BJ (cell line): ENCODE data around the gene CALCB. TPM values are rescaled to one million over a fixed set of nuclear protein-coding genes. Genes with fewer than 3 reads are reported as not detected.
"Not testable (repeated sequence)": the region's sequence is repeated elsewhere in the genome, so short reads cannot be mapped to it uniquely, and the experiment has no call there.

Experiments used
- CTCF ChIA-PET: fragments of 350-600 bp; formaldehyde crosslinking; extraction: SDS; loops from one replicate; lab custom pipeline; 2021; ENCODE audit warnings: antibody characterized with exemption, inconsistent platforms; lab: Yijun Ruan, JAX
- POLR2A ChIA-PET: fragments of 300-600 bp; sonication (Branson Sonifier 250); formaldehyde crosslinking; extraction: SDS; loops from one replicate; lab custom pipeline; 2021; ENCODE audit warnings: antibody characterized with exemption; lab: Charles Lee
- DNase-seq: peaks from one replicate; pipeline ENCODE4 v3.0.0-alpha.2; 2011; ENCODE audit warnings: low read depth
- H3K27me3 ChIP-seq: 2 replicates; pipeline ENCODE4 v1.6.0; 2011; ENCODE audit warnings: low read length; ENCODE audit not compliant: control insufficient read depth, insufficient read depth
- H3K36me3 ChIP-seq: 2 replicates; pipeline ENCODE4 v1.5.1; 2011; ENCODE audit warnings: low read length; ENCODE audit not compliant: control insufficient read depth, insufficient read depth
- H3K4me3 ChIP-seq: 2 replicates; pipeline ENCODE4 v1.5.1; 2011; ENCODE audit warnings: low read depth, mild to moderate bottlenecking, control low read depth, low read length
- CTCF ChIP-seq: IDR thresholded peaks from 2 replicates; pipeline ENCODE4 v1.5.1; 2011; ENCODE audit warnings: low read depth, mild to moderate bottlenecking, control low read depth, inconsistent platforms, low read length, moderate library complexity; ENCODE audit not compliant: insufficient read depth
- polyA plus RNA-seq: library from polyadenylated mRNA; depleted of rRNA; stranded (reverse); fragments of >200 nt; gene quantifications from 2 replicates; pipeline ENCODE4 v1.2.3, GENCODE V29; 2011

CALCB gene
- polyA plus RNA-seq, 1 experiment, result not detected

- Histone ChIP-seq H3K27me3 (no peaks in the 10 kb centered on the region), H3K4me3 (no peak overlapping the region), H3K36me3 (no peaks in the 10 kb centered on the region)
- no peak for TF ChIP-seq CTCF
- POLR2A ChIA-PET, result no interaction called here
- CTCF ChIA-PET, result interaction anchor here (0.9 kb wide), 1 partner anchor 155 kb away, joined by 3 read pairs; no protein-coding TSS in a partner anchor
- no peak for DNase-seq
Measured at GRCh38 chr11:15062599-15062998, 10.8 kb upstream of the CALCB start.

GRCh38 chr11:15069751-15070150, 3.6 kb upstream of the CALCB start:
- CTCF ChIA-PET, H3K36me3 ChIP-seq, POLR2A ChIA-PET, DNase-seq, H3K4me3 ChIP-seq: not testable (repeated sequence)
- H3K27me3 ChIP-seq, result peaks cover 19% of the 10 kb centered on the region

DNA sequence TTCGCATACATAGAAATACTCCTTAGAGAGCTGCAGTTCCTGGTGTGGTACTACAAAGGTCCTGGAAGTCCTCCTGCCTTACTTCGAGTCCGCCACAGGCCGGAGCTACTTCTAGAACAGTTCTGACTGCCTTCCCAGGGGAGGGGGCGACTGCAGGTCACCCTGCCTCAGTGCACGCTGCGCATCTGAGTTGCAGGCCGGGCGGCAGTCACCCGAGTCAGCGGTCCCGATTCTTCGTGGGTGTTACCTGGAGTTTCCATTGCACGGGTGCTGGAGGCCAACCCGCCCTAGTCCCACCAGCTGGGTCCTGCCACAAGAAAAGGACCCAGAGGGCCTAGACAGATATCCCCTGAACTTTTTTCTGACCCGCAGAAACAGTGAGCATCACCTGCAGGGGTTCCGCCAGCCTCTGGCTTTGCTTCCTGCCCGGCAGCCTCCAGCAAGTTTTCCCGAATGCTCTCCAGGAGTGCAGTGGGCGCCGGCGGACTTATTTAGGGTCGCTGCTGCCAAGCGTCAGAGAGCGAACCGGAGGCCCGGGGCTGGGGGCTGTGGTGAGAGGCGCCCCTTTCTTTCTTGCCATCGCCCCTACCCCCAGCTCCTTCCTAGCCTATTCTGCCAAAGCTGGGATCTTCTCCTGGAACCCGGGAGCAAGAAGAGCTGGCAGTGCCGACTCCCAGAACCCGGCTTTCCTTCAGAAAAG, 1.7 kb upstream of the CALCB start:
- DNase-seq, result no peak
- H3K36me3 ChIP-seq, result no peaks in the 10 kb centered on the region
- H3K4me3 ChIP-seq, result no peak overlapping the region
- peaks cover 21% of the 10 kb centered on the region for H3K27me3 ChIP-seq
- CTCF ChIA-PET, result interaction anchor here (8.2 kb wide), 1 partner anchor 165 kb away, joined by 129 read pairs; no protein-coding TSS in a partner anchor
- no peak for TF ChIP-seq CTCF
- POLR2A ChIA-PET, result no interaction called here

- Histone ChIP-seq H3K27me3 (peaks cover 21% of the 10 kb centered on the region), H3K4me3 (no peak overlapping the region), H3K36me3 (no peaks in the 10 kb centered on the region)
- no peak for TF ChIP-seq CTCF
- ChIA-PET POLR2A (no interaction called here), CTCF (interaction anchor here (1.3 to 8.2 kb wide), 4 partner anchors 13 to 283 kb away, joined by 3 to 129 read pairs (median 16); no protein-coding TSS in a partner anchor)
- no peak for DNase-seq
Measured at GRCh38 chr11:15072551-15073143, 746 bp upstream of the CALCB start.

DNA sequence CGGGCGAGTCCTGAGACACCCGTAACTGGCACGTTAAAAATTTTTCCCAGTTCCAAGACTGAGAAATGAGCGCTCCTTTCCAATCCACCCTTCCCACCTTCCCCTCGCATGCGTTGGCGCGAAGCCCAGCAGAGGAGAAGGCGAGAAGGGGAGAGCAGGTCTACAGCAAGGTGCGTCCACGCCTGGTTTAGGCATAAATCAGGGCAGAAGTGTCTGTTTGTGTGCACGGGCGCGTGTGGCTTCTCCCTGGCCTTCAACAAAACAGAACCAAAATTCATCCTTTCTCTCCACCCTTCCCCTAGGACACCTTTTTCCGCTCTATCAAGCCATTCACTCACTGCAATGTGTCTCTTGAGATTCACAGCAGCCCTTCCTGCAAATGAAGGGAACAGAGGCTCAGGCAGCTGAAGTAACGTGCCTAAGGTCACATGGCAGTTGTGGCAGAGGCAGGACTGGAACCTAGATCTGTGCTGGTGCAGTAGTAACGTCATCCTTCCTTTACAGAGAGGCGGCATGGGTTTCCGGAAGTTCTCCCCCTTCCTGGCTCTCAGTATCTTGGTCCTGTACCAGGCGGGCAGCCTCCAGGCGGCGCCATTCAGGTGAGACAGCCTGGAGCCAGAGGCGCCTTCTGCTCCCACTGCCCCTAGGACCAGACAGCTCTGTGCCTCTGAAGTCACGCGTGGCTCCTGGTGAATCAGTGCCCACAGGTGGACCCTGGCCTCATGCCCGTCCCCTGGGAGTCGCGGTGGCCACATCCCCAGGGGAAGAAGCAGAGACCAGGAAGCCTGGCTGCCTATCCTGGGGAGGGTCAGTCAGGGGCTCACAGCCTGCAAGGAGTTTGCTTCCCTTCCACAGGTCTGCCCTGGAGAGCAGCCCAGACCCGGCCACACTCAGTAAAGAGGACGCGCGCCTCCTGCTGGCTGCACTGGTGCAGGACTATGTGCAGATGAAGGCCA, 1.1 kb downstream of the CALCB start:
- Histone ChIP-seq H3K27me3 (peaks cover 21% of the 10 kb centered on the region), H3K36me3 (no peaks in the 10 kb centered on the region), H3K4me3 (no peak overlapping the region)
- DNase-seq, result no peak
- POLR2A ChIA-PET, result no interaction called here
- CTCF ChIA-PET, result interaction anchor here (0.7 to 8.2 kb wide), 28 partner anchors 10 to 285 kb away, joined by 3 to 129 read pairs (median 4); no protein-coding TSS in a partner anchor
- peak; percentile 77 for TF ChIP-seq CTCF
